AG10803 (cell line): Measurements from ENCODE around the gene ATP6V1G1.

Source experiments
- DNase-seq: peaks from one replicate; pipeline ENCODE4 v3.0.0; 2010; ENCODE audit warnings: low read depth
- H3K4me3 ChIP-seq: 2 replicates; pipeline ENCODE4 v1.5.1; 2011; ENCODE audit warnings: mild to moderate bottlenecking, low read length, control low read depth
- CTCF ChIP-seq: conservative IDR thresholded peaks from 2 replicates; pipeline ENCODE4 v1.5.1; 2011; ENCODE audit warnings: mild to moderate bottlenecking, low read length, control low read depth, inconsistent platforms

The ATP6V1G1 gene

GRCh38 chr9:114613087-114613486 is 25.5 kb downstream of the ATP6V1G1 start:
- no peak for DNase-seq
- no peak overlapping the region for H3K4me3 ChIP-seq
- no peak for TF ChIP-seq CTCF

- no peak for TF ChIP-seq CTCF
- DNase-seq = no peak
- H3K4me3 ChIP-seq = no peak overlapping the region
Measured at GRCh38 chr9:114613919-114614318, 26.4 kb downstream of the ATP6V1G1 start.

GRCh38 chr9:114614373-114614772 is 26.8 kb downstream of the ATP6V1G1 start:
- H3K4me3 ChIP-seq = no peak overlapping the region

GRCh38 chr9:114616684-114617520 is 29.3 kb downstream of the ATP6V1G1 start:
- DNase-seq = no peak
- TF ChIP-seq CTCF = no peak
- H3K4me3 ChIP-seq = no peak overlapping the region

More at GRCh38 chr9:114614373-114614772, 26.8 kb downstream of the ATP6V1G1 start:
- TF ChIP-seq CTCF = no peak
- DNase-seq = no peak

- no peak for DNase-seq
- H3K4me3 ChIP-seq = no peak overlapping the region
- no peak for TF ChIP-seq CTCF
Measured at GRCh38 chr9:114619191-114619761, 31.7 kb downstream of the ATP6V1G1 start.

GRCh38 chr9:114621561-114621960 is 34.0 kb downstream of the ATP6V1G1 start:
- DNase-seq = no peak
- no peak overlapping the region for H3K4me3 ChIP-seq
- TF ChIP-seq CTCF = no peak

GRCh38 chr9:114621975-114622609 is 34.5 kb downstream of the ATP6V1G1 start:
- TF ChIP-seq CTCF = no peak
- no peak overlapping the region for H3K4me3 ChIP-seq
- peak; percentile 81 for DNase-seq
